Stimulated activated naive CD8-positive, alpha-beta T cell treated with anti-CD3 and anti-CD28 coated beads, Interleukin-15, Interleukin-2, amounts not matched to agents 100 ng/mL and 50 ng/mL, for 24 hours (primary cell): Measurements from ENCODE around the gene ATP6AP2.
A peak's percentile ranks its signal among the peaks of the same experiment; 100 is the strongest.

Source experiments
- H3K27ac Mint-ChIP-seq: one replicate; pipeline ENCODE4 v1.8.0; 2021; ENCODE audit warnings: mild to moderate bottlenecking, mixed read lengths
- H3K27me3 Mint-ChIP-seq: one replicate; pipeline ENCODE4 v1.8.0; 2021; ENCODE audit warnings: mixed read lengths
- H3K36me3 Mint-ChIP-seq: one replicate; pipeline ENCODE4 v1.8.0; 2021; ENCODE audit warnings: low read depth, mixed read lengths
- H3K4me1 Mint-ChIP-seq: one replicate; pipeline ENCODE4 v1.8.0; 2021; ENCODE audit warnings: low read depth, mixed read lengths
- H3K4me3 Mint-ChIP-seq: one replicate; pipeline ENCODE4 v1.8.0; 2021; ENCODE audit warnings: mild to moderate bottlenecking, mixed read lengths
- H3K9me3 Mint-ChIP-seq: one replicate; pipeline ENCODE4 v1.8.0; 2021; ENCODE audit warnings: mixed read lengths

Gene ATP6AP2

DNA sequence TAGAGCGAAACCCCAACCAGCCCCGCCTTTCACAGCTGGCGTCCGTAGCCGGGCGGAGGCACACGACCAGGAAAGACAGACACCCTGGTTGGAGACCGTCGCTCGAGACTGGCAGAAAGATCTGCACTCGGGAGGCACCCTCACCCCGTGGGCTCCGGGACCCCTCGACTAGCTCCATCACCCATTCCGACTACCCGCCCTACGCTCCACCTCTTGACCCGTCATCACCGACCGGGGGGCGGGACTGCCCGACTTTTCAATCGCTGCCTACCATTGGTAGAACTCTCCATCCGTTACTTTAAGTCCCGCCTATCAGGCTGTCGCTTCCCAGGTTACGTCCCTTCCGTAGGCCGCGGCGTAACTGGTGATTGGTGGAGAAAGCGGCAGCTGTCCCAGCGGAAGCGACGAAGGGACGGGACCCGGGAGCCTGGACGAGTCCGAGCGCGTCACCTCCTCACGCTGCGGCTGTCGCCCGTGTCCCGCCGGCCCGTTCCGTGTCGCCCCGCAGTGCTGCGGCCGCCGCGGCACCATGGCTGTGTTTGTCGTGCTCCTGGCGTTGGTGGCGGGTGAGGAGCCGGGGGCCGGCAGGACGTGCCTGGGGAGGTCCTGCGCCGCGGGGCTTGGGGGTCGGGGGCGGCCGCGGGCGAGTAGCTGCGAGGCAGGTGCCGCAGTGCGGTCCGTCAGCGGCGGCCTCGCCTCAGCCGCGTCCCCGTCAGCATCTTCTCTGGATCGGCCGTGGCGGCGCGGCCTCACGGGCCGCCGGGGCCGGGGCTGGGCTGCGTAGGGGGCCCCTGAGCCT lies at the start of gene ATP6AP2:
TSS of gene ATP6AP2 (plus strand) at position 434 of the 799 bp plus-strand sequence. CDS start at position 530, 96 bp downstream.
- Mint-ChIP-seq H3K9me3 (no peaks in the 10 kb centered on the region), H3K27ac (peak within 1 kb of the TSS; percentile 85), H3K4me3 (peak within 1 kb of the TSS; percentile 86), H3K27me3 (no peaks in the 10 kb centered on the region), H3K4me1 (peaks cover 32% of the 10 kb centered on the region), H3K36me3 (peaks cover 7% of the 10 kb centered on the region)

- Mint-ChIP-seq H3K27ac (no peak overlapping the region), H3K36me3 (no peaks in the 10 kb centered on the region), H3K9me3 (no peaks in the 10 kb centered on the region), H3K4me1 (no peaks in the 10 kb centered on the region), H3K4me3 (no peak overlapping the region), H3K27me3 (no peaks in the 10 kb centered on the region)
Observed at GRCh38 chrX:40531056-40531826, 49.5 kb upstream of the ATP6AP2 start.

- Mint-ChIP-seq H3K4me1 (peaks cover 18% of the 10 kb centered on the region), H3K36me3 (no peaks in the 10 kb centered on the region), H3K27me3 (no peaks in the 10 kb centered on the region), H3K9me3 (no peaks in the 10 kb centered on the region), H3K27ac (no peak overlapping the region), H3K4me3 (no peak overlapping the region)
Observed at GRCh38 chrX:40537310-40537709, 43.5 kb upstream of the ATP6AP2 start.

DNA sequence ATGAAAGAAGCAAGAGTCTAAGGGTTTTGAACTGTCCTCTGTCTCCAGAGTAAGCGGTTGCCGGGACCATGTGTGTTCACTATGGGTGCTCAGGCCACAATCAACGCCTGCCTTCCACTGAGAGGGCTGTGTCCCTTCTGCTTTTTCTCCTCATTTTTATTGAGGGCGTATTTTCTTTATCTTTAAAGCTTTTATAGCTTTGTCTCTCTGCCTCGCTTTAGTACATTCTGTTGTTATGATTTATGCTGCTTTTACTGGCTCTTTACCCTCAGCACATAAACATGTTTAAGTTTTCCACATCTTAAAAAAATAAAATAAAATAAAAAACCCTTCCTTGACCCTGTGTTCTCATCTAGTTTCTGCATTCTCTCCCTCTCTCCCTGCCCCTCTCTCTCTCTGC lies 42.4 kb upstream of the ATP6AP2 start:
- Mint-ChIP-seq H3K9me3 (no peaks in the 10 kb centered on the region), H3K27me3 (no peaks in the 10 kb centered on the region), H3K27ac (no peak overlapping the region), H3K36me3 (no peaks in the 10 kb centered on the region), H3K4me3 (no peak overlapping the region), H3K4me1 (peaks cover 18% of the 10 kb centered on the region)

- no peaks in the 10 kb centered on the region for H3K36me3 Mint-ChIP-seq
- peaks cover 18% of the 10 kb centered on the region for H3K4me1 Mint-ChIP-seq
- peak overlapping the region; percentile 52 for H3K27ac Mint-ChIP-seq
- no peaks in the 10 kb centered on the region for H3K9me3 Mint-ChIP-seq
- no peaks in the 10 kb centered on the region for H3K27me3 Mint-ChIP-seq
- peak overlapping the region; percentile 19 for H3K4me3 Mint-ChIP-seq
Observed at GRCh38 chrX:40539214-40540142, 41.3 kb upstream of the ATP6AP2 start.

DNA sequence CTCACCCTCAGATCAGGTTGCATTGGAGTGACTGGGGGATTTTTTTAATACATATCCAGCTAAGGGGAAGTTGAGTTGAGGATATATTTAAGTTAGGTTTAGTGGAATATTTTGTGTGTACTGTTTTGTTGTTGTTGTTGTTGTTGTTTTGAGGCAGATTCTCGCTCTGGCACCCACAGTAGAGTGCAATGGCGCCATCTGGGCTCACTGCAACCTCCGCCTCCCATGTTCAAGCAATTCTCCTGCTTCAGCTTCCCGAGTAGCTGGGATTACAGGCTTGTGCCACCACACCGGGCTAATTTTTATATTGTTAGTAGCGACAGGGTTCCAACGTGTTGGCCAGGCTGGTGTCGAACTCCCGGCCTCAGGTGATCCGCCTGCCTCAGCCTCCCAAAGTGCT lies 38.6 kb upstream of the ATP6AP2 start:
- Mint-ChIP-seq H3K9me3 (no peaks in the 10 kb centered on the region), H3K4me3 (no peak overlapping the region), H3K27ac (no peak overlapping the region), H3K27me3 (no peaks in the 10 kb centered on the region), H3K36me3 (no peaks in the 10 kb centered on the region), H3K4me1 (peaks cover 18% of the 10 kb centered on the region)

GRCh38 chrX:40542972-40543371 lies 37.8 kb upstream of the ATP6AP2 start:
- H3K27me3 Mint-ChIP-seq, result no peaks in the 10 kb centered on the region
- no peak overlapping the region for H3K27ac Mint-ChIP-seq
- H3K4me3 Mint-ChIP-seq, result no peak overlapping the region
- no peaks in the 10 kb centered on the region for H3K9me3 Mint-ChIP-seq
- H3K4me1 Mint-ChIP-seq, result peaks cover 18% of the 10 kb centered on the region
- H3K36me3 Mint-ChIP-seq, result no peaks in the 10 kb centered on the region

- H3K4me1 Mint-ChIP-seq, result peaks cover 15% of the 10 kb centered on the region
- no peaks in the 10 kb centered on the region for H3K27me3 Mint-ChIP-seq
- no peak overlapping the region for H3K4me3 Mint-ChIP-seq
- no peaks in the 10 kb centered on the region for H3K36me3 Mint-ChIP-seq
- no peak overlapping the region for H3K27ac Mint-ChIP-seq
- no peaks in the 10 kb centered on the region for H3K9me3 Mint-ChIP-seq
Observed at GRCh38 chrX:40543661-40544328, 37.0 kb upstream of the ATP6AP2 start.

- H3K4me1 Mint-ChIP-seq, result peaks cover 7% of the 10 kb centered on the region
- no peak overlapping the region for H3K4me3 Mint-ChIP-seq
- no peaks in the 10 kb centered on the region for H3K27me3 Mint-ChIP-seq
- H3K36me3 Mint-ChIP-seq, result no peaks in the 10 kb centered on the region
- no peak overlapping the region for H3K27ac Mint-ChIP-seq
- H3K9me3 Mint-ChIP-seq, result no peaks in the 10 kb centered on the region
Observed at GRCh38 chrX:40544343-40545266, 36.2 kb upstream of the ATP6AP2 start.

GRCh38 chrX:40546870-40547269 lies 33.9 kb upstream of the ATP6AP2 start:
- Mint-ChIP-seq H3K9me3 (no peaks in the 10 kb centered on the region), H3K36me3 (no peaks in the 10 kb centered on the region), H3K4me1 (no peaks in the 10 kb centered on the region), H3K27ac (no peak overlapping the region), H3K4me3 (no peak overlapping the region), H3K27me3 (no peaks in the 10 kb centered on the region)

- Mint-ChIP-seq H3K4me3 (no peak overlapping the region), H3K27me3 (no peaks in the 10 kb centered on the region), H3K9me3 (no peaks in the 10 kb centered on the region), H3K4me1 (no peaks in the 10 kb centered on the region), H3K27ac (no peak overlapping the region), H3K36me3 (no peaks in the 10 kb centered on the region)
Observed at GRCh38 chrX:40550066-40550465, 30.7 kb upstream of the ATP6AP2 start.

GRCh38 chrX:40552768-40553167 lies 28.0 kb upstream of the ATP6AP2 start:
- H3K36me3 Mint-ChIP-seq, result no peaks in the 10 kb centered on the region
- H3K27me3 Mint-ChIP-seq, result no peaks in the 10 kb centered on the region
- H3K27ac Mint-ChIP-seq, result no peak overlapping the region
- H3K9me3 Mint-ChIP-seq, result no peaks in the 10 kb centered on the region
- no peaks in the 10 kb centered on the region for H3K4me1 Mint-ChIP-seq
- H3K4me3 Mint-ChIP-seq, result no peak overlapping the region

DNA sequence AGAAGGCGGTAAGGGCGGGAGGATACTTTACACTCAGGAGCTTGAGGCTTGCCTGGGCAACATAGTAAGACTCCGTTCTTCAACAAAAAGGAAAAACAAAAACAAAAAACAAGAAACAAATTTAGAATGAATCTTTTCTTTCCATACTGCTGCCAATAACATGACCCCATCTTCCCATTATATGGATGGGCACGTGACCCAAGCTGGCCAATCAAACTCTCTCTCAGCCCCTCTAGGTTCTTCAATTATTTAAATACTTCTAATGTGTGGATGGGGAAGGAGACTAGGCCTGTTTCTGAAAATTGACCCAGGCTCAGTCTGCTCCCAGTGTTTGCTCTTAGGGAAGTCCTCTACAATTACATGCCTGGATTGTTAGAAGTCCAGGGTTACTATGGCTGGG lies 22.2 kb upstream of the ATP6AP2 start:
- Mint-ChIP-seq H3K36me3 (no peaks in the 10 kb centered on the region), H3K4me1 (peaks cover 7% of the 10 kb centered on the region), H3K27ac (no peak overlapping the region), H3K4me3 (no peak overlapping the region), H3K27me3 (no peaks in the 10 kb centered on the region), H3K9me3 (no peaks in the 10 kb centered on the region)
